Measurements from ENCODE around the gene CNNM4.

CNNM4 gene

GRCh38 chr2:96825057-96825456, 64.4 kb downstream of the CNNM4 start:
- no peak for DNase-seq (ENCODE audit: low read depth)

DNA sequence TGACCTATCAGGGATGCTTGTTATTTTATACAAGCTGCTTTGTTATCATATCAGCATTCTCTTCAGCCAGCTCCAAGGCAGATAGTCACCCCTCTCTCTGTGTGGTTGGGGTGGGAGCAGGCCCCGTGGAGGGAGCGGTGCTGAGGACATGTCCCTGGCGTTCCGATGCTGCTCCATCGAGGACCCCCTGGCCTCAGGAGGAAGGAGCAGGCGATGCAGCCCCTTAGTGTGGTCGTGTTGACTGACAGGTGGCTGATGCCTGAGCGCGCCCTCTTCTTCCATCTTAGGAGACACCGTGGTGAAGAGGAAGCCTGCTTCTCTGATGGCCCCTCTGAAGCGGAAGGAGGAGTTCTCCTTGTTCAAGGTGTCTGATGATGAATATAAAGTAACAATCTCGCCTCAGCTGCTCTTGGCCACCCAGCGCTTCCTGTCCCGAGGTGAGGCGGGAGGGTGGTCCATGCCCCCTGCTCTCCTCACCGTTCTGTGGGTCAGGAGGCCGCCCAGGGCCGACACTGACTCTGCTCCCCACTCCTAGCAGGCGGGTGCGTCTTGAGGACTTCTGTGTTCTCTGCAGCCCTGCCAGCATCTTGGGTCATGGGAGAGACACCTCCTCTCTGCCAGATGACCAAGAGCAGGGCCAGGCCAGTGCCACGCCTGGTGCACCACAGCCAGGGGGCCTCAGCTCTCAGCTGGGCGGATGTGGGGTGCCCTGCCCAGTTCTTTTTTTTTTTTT, 66.0 kb downstream of the CNNM4 start:
- no peak overlapping the region for H3K4me3 ChIP-seq (ENCODE audit: low read depth, low read length)
- no peak for DNase-seq (ENCODE audit: low read depth)
- TF ChIP-seq, protein P1, sequence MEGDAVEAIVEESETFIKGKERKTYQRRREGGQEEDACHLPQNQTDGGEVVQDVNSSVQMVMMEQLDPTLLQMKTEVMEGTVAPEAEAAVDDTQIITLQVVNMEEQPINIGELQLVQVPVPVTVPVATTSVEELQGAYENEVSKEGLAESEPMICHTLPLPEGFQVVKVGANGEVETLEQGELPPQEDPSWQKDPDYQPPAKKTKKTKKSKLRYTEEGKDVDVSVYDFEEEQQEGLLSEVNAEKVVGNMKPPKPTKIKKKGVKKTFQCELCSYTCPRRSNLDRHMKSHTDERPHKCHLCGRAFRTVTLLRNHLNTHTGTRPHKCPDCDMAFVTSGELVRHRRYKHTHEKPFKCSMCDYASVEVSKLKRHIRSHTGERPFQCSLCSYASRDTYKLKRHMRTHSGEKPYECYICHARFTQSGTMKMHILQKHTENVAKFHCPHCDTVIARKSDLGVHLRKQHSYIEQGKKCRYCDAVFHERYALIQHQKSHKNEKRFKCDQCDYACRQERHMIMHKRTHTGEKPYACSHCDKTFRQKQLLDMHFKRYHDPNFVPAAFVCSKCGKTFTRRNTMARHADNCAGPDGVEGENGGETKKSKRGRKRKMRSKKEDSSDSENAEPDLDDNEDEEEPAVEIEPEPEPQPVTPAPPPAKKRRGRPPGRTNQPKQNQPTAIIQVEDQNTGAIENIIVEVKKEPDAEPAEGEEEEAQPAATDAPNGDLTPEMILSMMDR (IDR thresholded peaks at IDR 0.05; ENCODE audit: low read depth, low read length, missing control alignments) = no peak

More at GRCh38 chr2:96825057-96825456, 64.4 kb downstream of the CNNM4 start:
- H3K4me3 ChIP-seq (ENCODE audit: low read depth, low read length) = no peak overlapping the region
- TF ChIP-seq, protein P1 (IDR thresholded peaks at IDR 0.05; ENCODE audit: low read depth, low read length, missing control alignments) = no peak

- no peak for DNase-seq (ENCODE audit: low read depth)
- H3K4me3 ChIP-seq (ENCODE audit: low read depth, low read length) = no peak overlapping the region
- TF ChIP-seq, protein P1 (IDR thresholded peaks at IDR 0.05; ENCODE audit: low read depth, low read length, missing control alignments) = no peak
These were observed 67.7 kb downstream of the CNNM4 start for GRCh38 chr2:96828436-96828835.

DNA sequence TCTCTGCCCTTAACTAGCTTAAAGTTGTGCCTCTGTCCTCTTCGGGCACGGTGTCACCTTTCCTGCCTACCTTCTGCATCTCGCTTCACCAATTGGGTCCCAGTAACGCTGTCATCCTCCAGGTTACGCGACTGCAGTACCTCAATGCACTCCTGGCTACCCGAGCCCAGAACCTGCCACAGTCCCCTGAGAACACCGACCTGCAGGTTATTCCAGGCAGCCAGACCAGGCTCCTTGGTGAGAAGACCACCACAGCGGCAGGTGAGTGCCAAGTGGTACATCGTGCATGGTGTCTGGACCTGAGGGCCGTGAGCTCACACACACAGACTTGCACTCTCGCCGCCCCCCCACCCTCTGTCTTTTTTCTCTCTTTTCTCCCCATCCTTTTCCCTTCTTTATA, 68.2 kb downstream of the CNNM4 start:
- no peak for DNase-seq (ENCODE audit: low read depth)
- no peak overlapping the region for H3K4me3 ChIP-seq (ENCODE audit: low read depth, low read length)
- TF ChIP-seq, protein P1 (IDR thresholded peaks at IDR 0.05; ENCODE audit: low read depth, low read length, missing control alignments) = no peak

- DNase-seq (ENCODE audit: low read depth) = no peak
- TF ChIP-seq, protein P1 (IDR thresholded peaks at IDR 0.05; ENCODE audit: low read depth, low read length, missing control alignments) = no peak
- H3K4me3 ChIP-seq (ENCODE audit: low read depth, low read length) = no peak overlapping the region
These were observed 69.4 kb downstream of the CNNM4 start for GRCh38 chr2:96830044-96830562.

DNA sequence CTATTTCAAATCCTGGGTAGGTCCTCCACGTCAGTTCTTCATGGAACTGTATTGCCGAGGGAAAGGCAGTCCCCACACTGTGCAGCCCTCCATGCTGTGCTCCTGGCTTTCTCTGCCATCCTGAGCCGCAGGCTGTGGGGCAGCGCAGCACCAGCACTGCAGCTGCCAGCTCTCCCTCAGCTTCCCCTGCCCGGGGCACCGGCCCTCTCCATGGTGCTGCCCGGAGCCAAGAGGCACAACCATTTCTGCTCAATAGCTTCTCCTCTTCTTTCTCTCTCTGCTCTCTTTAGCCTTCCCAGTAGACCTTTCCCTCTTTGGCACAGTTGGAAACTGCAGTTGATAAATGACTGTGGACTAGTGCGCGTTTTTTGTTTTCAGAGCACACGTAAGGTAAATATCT, 71.0 kb downstream of the CNNM4 start:
- no peak for DNase-seq (ENCODE audit: low read depth)
- no peak overlapping the region for H3K4me3 ChIP-seq (ENCODE audit: low read depth, low read length)
- TF ChIP-seq, protein P1 (IDR thresholded peaks at IDR 0.05; ENCODE audit: low read depth, low read length, missing control alignments) = no peak

GRCh38 chr2:96832408-96832753, 71.7 kb downstream of the CNNM4 start:
- H3K4me3 ChIP-seq (ENCODE audit: low read depth, low read length) = no peak overlapping the region
- TF ChIP-seq, protein P1 (IDR thresholded peaks at IDR 0.05; ENCODE audit: low read depth, low read length, missing control alignments) = no peak

More at GRCh38 chr2:96832408-96832753, 71.7 kb downstream of the CNNM4 start:
- no peak for DNase-seq (ENCODE audit: low read depth)
